Naive thymus-derived CD4-positive, alpha-beta T cell (primary cell): Measurements from ENCODE around the gene EPS8. TPM values are rescaled to one million over a fixed set of nuclear protein-coding genes. Genes with fewer than 3 reads are reported as not detected.

Experiments
- ATAC-seq: fragments of 150-1000 bp; cut with Tn5 transposase; 2 replicates; pipeline ENCODE4 v1.10.0; 2021; ENCODE audit warnings: mild to moderate bottlenecking, moderate library complexity
- CTCF ChIA-PET: fragments of 350-600 bp; sonication (Branson Sonifier 250); formaldehyde crosslinking; loops from one replicate; lab custom pipeline; 2021; ENCODE audit warnings: antibody characterized with exemption; lab: Charles Lee
- POLR2A ChIA-PET: fragments of 350-600 bp; sonication (Branson Sonifier 250); formaldehyde crosslinking; loops from one replicate; lab custom pipeline; 2021; ENCODE audit warnings: antibody characterized with exemption, inconsistent platforms; lab: Charles Lee
- DNase-seq, 9 donors: peaks; one replicate each; pipeline versions ENCODE4 v3.0.0 to v3.0.0-alpha.2; 2020 to 2022; ENCODE audit warnings: mixed read lengths in 1 of 9
- H3K27ac ChIP-seq: one replicate; pipeline ENCODE4 v1.7.0; 2013; ENCODE audit warnings: mild to moderate bottlenecking, low read depth, low read length, moderate library complexity
- H3K27me3 ChIP-seq, 2 donors: one replicate each; pipeline ENCODE4 v1.7.0; 2013; ENCODE audit warnings: low read length in 2 of 2, mild to moderate bottlenecking in 2 of 2, moderate library complexity in 2 of 2; ENCODE audit not compliant: control insufficient read depth in 2 of 2, insufficient read depth in 2 of 2
- H3K36me3 ChIP-seq, 3 experiments: 1 replicate in 2 of 3; 2 replicates in 1 of 3; pipeline ENCODE4 v1.7.0; 2013; ENCODE audit warnings: low read length in 3 of 3, mild to moderate bottlenecking in 3 of 3, moderate library complexity in 1 of 3; ENCODE audit not compliant: insufficient read depth in 3 of 3, control insufficient read depth in 2 of 3
- H3K4me1 ChIP-seq, 2 donors: one replicate each; pipeline ENCODE4 v1.7.0; 2013; ENCODE audit warnings: low read length in 2 of 2, mild to moderate bottlenecking in 2 of 2, moderate library complexity in 1 of 2; ENCODE audit not compliant: control insufficient read depth in 2 of 2, insufficient read depth in 2 of 2
- H3K4me3 ChIP-seq: 2 replicates; pipeline ENCODE4 v1.7.0; 2013; ENCODE audit warnings: mild to moderate bottlenecking, low read length
- H3K9me3 ChIP-seq, 3 experiments: 1 replicate in 2 of 3; 2 replicates in 1 of 3; pipeline ENCODE4 v1.7.0; 2013; ENCODE audit warnings: low read length in 3 of 3; ENCODE audit not compliant: control insufficient read depth in 2 of 3
- H3K27ac Mint-ChIP-seq, 9 donors: one replicate each; pipeline ENCODE4 v1.8.0; 2020 to 2022; ENCODE audit warnings: mixed read lengths in 9 of 9, mild to moderate bottlenecking in 8 of 9, moderate library complexity in 5 of 9, inconsistent platforms in 2 of 9
- H3K27me3 Mint-ChIP-seq, 5 donors: one replicate each; pipeline ENCODE4 v1.8.0; 2021 to 2022; ENCODE audit warnings: mixed read lengths in 5 of 5, mild to moderate bottlenecking in 1 of 5
- H3K36me3 Mint-ChIP-seq, 5 donors: one replicate each; pipeline ENCODE4 v1.8.0; 2020 to 2022; ENCODE audit warnings: mixed read lengths in 5 of 5, mild to moderate bottlenecking in 3 of 5, inconsistent platforms in 1 of 5
- H3K4me1 Mint-ChIP-seq, 7 donors: one replicate each; pipeline ENCODE4 v1.8.0; 2020 to 2022; ENCODE audit warnings: mixed read lengths in 7 of 7, mild to moderate bottlenecking in 3 of 7, inconsistent platforms in 1 of 7
- H3K4me3 Mint-ChIP-seq, 10 donors: one replicate each; pipeline ENCODE4 v1.8.0; 2020 to 2022; ENCODE audit warnings: mild to moderate bottlenecking in 10 of 10, mixed read lengths in 10 of 10, moderate library complexity in 6 of 10, inconsistent platforms in 2 of 10
- H3K9me3 Mint-ChIP-seq, 11 donors: one replicate each; pipeline ENCODE4 v1.8.0; 2020 to 2022; ENCODE audit warnings: mixed read lengths in 11 of 11, mild to moderate bottlenecking in 4 of 11, inconsistent platforms in 1 of 11, moderate library complexity in 1 of 11
- intact Hi-C, 2 donors: fragments of 100-400 bp; cut with micrococcal nuclease; formaldehyde crosslinking; loops; one replicate each; pipeline ENCODE4 v1.15.1; 2023
- polyA plus RNA-seq, 2 donors: library from polyadenylated mRNA; unstranded; fragments of 300-500 nt; fragmentation: Illumina TruSeq; gene quantifications; one replicate each; pipeline ENCODE4 v1.2.3, GENCODE V29; 2021
- total RNA-seq, 6 experiments: library from RNA in 5 of 6; stranded (reverse) in 5 of 6; gene quantifications; 1 replicate in 5 of 6; 2 replicates in 1 of 6; pipeline ENCODE4 v1.2.3 and lab custom pipeline; 2021 to 2026

EPS8 gene
- total and polyA plus RNA-seq, 7 experiments from 2014 or later, result 1.9 to 3.1 (median 2.5) TPM

DNA sequence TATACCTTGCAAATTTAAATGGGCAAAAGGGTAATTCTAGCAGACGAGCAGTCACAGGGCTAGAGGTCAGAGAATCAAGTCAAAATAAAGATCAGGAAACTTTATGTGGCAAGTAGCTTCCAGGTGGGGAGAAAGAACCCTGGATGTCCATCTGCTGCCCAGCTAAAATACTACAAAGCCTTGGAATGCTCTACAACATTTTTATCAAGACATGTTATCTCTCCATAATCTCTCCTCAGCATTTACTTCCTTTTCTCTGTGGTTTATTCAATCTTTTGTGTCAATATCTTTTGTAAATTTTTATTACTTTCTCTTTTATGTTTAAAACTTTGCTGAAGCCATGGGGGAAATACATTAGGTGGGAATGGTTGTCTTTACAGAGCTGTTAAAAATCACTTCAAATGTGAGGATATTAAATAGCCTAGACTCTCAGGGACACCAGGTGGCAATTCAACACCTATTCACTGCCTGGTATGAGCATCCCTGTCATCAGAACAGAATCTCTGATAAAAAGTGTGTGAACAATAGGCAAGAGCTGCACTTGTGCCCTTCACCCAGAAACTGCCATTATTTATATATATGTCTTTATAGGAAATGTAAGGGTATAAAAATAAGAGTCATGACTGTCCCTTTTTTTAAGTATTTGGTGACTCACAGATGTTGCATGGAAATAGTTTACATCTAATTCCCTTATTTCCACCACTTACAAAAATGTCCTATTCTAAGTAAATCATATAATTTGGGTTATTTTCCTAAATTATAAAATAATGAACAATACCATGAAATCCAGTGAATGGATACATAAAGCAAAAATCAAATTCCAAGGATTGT, 152.9 kb downstream of the EPS8 start:
- Histone ChIP-seq H3K36me3 (no peaks in the 10 kb centered on the region), H3K27me3 (no peaks in the 10 kb centered on the region), H3K4me1 (no peaks in the 10 kb centered on the region), H3K4me3 (no peak overlapping the region), H3K9me3 (no peaks in the 10 kb centered on the region), H3K27ac (no peak overlapping the region)
- peaks cover 0 to 18% (median 0%) of the 10 kb centered on the region in 5 donors for H3K27me3 Mint-ChIP-seq
- no peaks in the 10 kb centered on the region for H3K9me3 Mint-ChIP-seq
- no peak for ATAC-seq
- ChIA-PET CTCF (no interaction called here), POLR2A (no interaction called here)
- H3K4me1 Mint-ChIP-seq, result peaks cover 0 to 3% (median 0%) of the 10 kb centered on the region in 7 donors
- no peak for DNase-seq
- no peak overlapping the region for H3K4me3 Mint-ChIP-seq
- intact Hi-C loops, result no loop called here
- H3K36me3 Mint-ChIP-seq, result peaks cover 0 to 5% (median 0%) of the 10 kb centered on the region in 5 donors
- no peak overlapping the region for H3K27ac Mint-ChIP-seq

DNA sequence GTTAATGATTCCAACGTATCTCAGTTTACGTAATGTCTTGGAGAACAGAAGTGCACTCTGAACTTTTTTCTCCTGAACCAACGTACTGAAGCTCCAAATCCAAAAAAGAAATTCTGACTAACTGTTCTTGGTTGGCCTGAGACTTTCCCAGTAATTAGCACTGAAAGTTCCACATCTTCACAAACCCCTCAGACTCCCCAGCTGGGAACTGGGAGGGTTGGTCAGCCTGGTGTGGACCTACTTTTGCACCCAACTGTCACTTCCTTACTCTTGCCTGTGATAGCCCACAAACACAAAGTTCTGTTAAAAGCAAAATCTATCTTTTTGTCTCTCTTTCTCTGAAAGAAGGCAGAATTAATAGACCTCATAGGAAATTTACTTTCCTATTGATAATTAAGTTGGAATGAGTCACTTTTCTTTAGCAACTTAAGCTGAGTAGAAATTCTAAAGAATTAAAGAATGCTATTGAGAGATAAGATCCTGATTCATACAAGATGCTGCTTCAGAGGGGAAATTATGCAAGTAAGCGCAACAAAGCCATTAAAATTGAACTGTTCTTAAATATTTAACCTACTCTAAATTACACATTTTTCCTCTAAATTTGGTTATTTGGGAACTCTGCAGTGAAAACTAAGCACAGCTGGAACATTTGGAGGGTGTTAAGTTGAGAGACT, 155.0 kb downstream of the EPS8 start:
- CTCF ChIA-PET, result interaction anchor here (0.6 kb wide), 1 partner anchor 797 kb away, joined by 3 read pairs; no protein-coding TSS in a partner anchor
- H3K27ac ChIP-seq, result no peak overlapping the region
- no peak overlapping the region for H3K4me3 Mint-ChIP-seq
- no peaks in the 10 kb centered on the region for H3K9me3 ChIP-seq
- peaks cover 0 to 3% (median 0%) of the 10 kb centered on the region in 7 donors for H3K4me1 Mint-ChIP-seq
- ATAC-seq, result no peak
- H3K36me3 ChIP-seq, result no peaks in the 10 kb centered on the region
- POLR2A ChIA-PET, result no interaction called here
- intact Hi-C loops, result no loop called here
- no peak for DNase-seq
- no peaks in the 10 kb centered on the region for H3K9me3 Mint-ChIP-seq
- no peaks in the 10 kb centered on the region for H3K27me3 ChIP-seq
- H3K4me3 ChIP-seq, result no peak overlapping the region
- no peaks in the 10 kb centered on the region for H3K36me3 Mint-ChIP-seq
- no peaks in the 10 kb centered on the region for H3K4me1 ChIP-seq
- H3K27ac Mint-ChIP-seq, result no peak overlapping the region
- peaks cover 0 to 18% (median 0%) of the 10 kb centered on the region in 5 donors for H3K27me3 Mint-ChIP-seq

DNA sequence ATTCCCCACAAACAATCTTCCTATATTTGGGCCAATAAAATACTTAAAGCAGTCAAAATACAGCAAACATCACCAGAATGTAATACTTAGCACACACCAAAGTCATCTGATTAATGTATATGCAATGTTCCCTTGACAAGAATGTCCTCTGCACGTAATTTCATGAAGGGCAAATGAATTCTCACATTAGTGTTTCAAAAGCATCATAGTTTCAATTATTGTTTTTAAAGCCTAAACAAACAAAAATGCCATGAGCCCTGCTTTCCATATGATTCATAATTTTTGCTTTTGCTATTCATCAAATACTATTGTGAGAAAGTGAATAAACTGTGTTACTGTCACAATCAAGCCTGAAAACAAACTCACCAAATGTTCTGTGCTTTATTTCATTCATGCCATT, 156.0 kb downstream of the EPS8 start:
- Mint-ChIP-seq H3K27me3 (peaks cover 0 to 18% (median 0%) of the 10 kb centered on the region in 5 donors), H3K36me3 (no peaks in the 10 kb centered on the region), H3K9me3 (no peaks in the 10 kb centered on the region), H3K4me1 (peaks cover 0 to 3% (median 0%) of the 10 kb centered on the region in 7 donors), H3K27ac (no peak overlapping the region), H3K4me3 (no peak overlapping the region)
- Histone ChIP-seq H3K27ac (no peak overlapping the region), H3K4me3 (no peak overlapping the region), H3K36me3 (no peaks in the 10 kb centered on the region), H3K4me1 (no peaks in the 10 kb centered on the region), H3K9me3 (no peaks in the 10 kb centered on the region), H3K27me3 (no peaks in the 10 kb centered on the region)
- no peak for DNase-seq
- ChIA-PET CTCF (interaction anchor here (0.7 kb wide), 1 partner anchor 16 kb away, joined by 3 read pairs; no protein-coding TSS in a partner anchor), POLR2A (no interaction called here)
- no peak for ATAC-seq
- intact Hi-C loops, result no loop called here

DNA sequence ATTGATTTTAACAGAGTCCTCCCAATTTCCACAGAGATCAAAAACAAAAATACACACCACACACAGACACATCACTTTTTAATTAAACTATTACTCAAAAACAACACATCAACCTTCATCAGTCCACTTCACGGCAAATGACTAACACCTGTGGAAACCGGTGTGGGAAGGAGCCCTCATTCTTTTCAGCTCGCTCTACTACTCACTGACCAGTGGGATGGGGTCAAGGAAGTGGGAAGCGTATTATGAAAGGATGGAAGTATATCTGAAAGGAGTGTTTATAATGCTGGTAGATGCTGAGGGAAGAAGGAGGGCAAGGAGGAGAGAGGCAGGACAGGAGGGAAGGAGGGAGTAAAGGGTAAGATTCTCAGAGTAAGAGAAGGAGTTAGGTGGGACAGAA, 156.5 kb downstream of the EPS8 start:
- Mint-ChIP-seq H3K36me3 (no peaks in the 10 kb centered on the region), H3K27ac (no peak overlapping the region), H3K4me1 (peaks cover 0 to 4% (median 0%) of the 10 kb centered on the region in 7 donors), H3K4me3 (no peak overlapping the region), H3K27me3 (peaks cover 0 to 15% (median 0%) of the 10 kb centered on the region in 5 donors), H3K9me3 (no peaks in the 10 kb centered on the region)
- ATAC-seq (no peak), DNase-seq (no peak)
- no peaks in the 10 kb centered on the region for H3K4me1 ChIP-seq
- H3K4me3 ChIP-seq, result no peak overlapping the region
- intact Hi-C loops, result no loop called here
- CTCF ChIA-PET, result interaction anchor here (0.6 to 0.7 kb wide), 2 partner anchors 16 to 224 kb away, joined by 3 to 4 read pairs; no protein-coding TSS in a partner anchor
- H3K27ac ChIP-seq, result no peak overlapping the region
- H3K9me3 ChIP-seq, result no peaks in the 10 kb centered on the region
- H3K27me3 ChIP-seq, result no peaks in the 10 kb centered on the region
- H3K36me3 ChIP-seq, result no peaks in the 10 kb centered on the region
- POLR2A ChIA-PET, result no interaction called here

DNA sequence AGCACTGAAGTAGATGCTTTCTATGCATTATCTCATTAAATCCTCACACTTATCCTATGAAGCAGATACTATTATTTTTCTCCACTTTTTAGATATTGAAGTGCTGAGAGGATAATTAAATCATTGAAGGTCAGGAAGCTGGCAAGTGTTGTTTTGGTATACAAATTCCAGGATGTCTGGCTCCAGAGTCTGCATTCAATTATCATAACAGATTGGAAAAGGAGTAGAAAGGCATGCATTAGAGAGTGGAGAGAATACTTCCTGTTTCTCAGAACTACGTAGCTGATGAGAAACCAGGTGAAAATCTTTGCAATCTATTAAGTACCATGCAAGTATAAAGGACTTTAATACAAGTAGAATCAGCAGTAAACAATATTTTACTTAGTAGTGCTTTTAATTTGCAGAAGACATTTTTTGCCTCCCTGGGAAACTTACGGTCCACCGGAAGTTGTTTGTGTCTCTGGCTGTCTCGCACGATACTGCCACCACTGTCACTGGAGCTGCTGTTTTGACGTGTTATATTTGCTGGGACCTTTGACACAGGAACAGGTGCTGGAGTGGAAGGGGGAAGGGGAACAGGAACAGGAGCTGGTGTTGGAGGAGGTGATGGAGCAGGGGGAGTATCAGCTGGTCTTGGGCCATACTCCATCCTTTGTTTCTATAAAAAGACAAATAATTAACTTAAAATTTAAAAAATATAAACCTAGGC, 158.0 kb downstream of the EPS8 start:
- H3K36me3 Mint-ChIP-seq, result no peaks in the 10 kb centered on the region
- H3K27ac Mint-ChIP-seq, result no peak overlapping the region
- ATAC-seq (no peak), DNase-seq (no peak)
- intact Hi-C loops, result no loop called here
- Histone ChIP-seq H3K27ac (no peak overlapping the region), H3K36me3 (no peaks in the 10 kb centered on the region), H3K27me3 (no peaks in the 10 kb centered on the region), H3K9me3 (no peaks in the 10 kb centered on the region), H3K4me3 (no peak overlapping the region), H3K4me1 (no peaks in the 10 kb centered on the region)
- ChIA-PET CTCF (no interaction called here), POLR2A (no interaction called here)
- peaks cover 0 to 7% (median 0%) of the 10 kb centered on the region in 5 donors for H3K27me3 Mint-ChIP-seq
- peaks cover 0 to 4% (median 0%) of the 10 kb centered on the region in 7 donors for H3K4me1 Mint-ChIP-seq
- H3K4me3 Mint-ChIP-seq, result no peak overlapping the region
- H3K9me3 Mint-ChIP-seq, result no peaks in the 10 kb centered on the region

DNA sequence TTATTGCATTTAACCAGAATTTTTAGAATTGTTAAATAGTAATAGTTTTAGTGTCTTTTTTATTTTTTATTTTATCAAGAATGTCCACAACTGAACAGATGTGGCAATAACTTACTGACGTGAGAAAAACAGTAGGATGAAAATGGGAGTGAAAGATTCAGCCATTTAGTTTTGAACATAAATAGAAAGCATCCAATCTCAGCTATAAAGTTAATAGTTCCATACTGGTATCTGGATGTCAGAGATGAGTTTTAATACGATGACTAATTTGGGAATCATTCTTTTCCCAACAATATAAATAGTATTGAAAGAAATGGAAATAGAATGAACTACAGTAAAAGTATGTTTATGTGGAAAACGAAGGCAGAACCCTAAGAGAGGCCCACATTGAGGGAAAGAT, 159.4 kb downstream of the EPS8 start:
- H3K4me1 Mint-ChIP-seq, result peaks cover 0 to 4% (median 0%) of the 10 kb centered on the region in 7 donors
- no peaks in the 10 kb centered on the region for H3K36me3 Mint-ChIP-seq
- no peak overlapping the region for H3K27ac ChIP-seq
- POLR2A ChIA-PET, result no interaction called here
- no peak overlapping the region for H3K4me3 Mint-ChIP-seq
- H3K4me3 ChIP-seq, result no peak overlapping the region
- no peak for ATAC-seq
- intact Hi-C loops, result no loop called here
- CTCF ChIA-PET, result no interaction called here
- H3K36me3 ChIP-seq, result no peaks in the 10 kb centered on the region
- no peaks in the 10 kb centered on the region for H3K4me1 ChIP-seq
- peaks cover 0 to 6% (median 0%) of the 10 kb centered on the region in 5 donors for H3K27me3 Mint-ChIP-seq
- H3K27ac Mint-ChIP-seq, result no peak overlapping the region
- H3K9me3 ChIP-seq, result no peaks in the 10 kb centered on the region
- H3K9me3 Mint-ChIP-seq, result no peaks in the 10 kb centered on the region
- DNase-seq, result no peak
- no peaks in the 10 kb centered on the region for H3K27me3 ChIP-seq
